ENCODE results near the gene RBM3.
"Not testable (repeated sequence)": the region's sequence is repeated elsewhere in the genome, so short reads cannot be mapped to it uniquely, and the experiment has no call there.

The RBM3 gene

DNA sequence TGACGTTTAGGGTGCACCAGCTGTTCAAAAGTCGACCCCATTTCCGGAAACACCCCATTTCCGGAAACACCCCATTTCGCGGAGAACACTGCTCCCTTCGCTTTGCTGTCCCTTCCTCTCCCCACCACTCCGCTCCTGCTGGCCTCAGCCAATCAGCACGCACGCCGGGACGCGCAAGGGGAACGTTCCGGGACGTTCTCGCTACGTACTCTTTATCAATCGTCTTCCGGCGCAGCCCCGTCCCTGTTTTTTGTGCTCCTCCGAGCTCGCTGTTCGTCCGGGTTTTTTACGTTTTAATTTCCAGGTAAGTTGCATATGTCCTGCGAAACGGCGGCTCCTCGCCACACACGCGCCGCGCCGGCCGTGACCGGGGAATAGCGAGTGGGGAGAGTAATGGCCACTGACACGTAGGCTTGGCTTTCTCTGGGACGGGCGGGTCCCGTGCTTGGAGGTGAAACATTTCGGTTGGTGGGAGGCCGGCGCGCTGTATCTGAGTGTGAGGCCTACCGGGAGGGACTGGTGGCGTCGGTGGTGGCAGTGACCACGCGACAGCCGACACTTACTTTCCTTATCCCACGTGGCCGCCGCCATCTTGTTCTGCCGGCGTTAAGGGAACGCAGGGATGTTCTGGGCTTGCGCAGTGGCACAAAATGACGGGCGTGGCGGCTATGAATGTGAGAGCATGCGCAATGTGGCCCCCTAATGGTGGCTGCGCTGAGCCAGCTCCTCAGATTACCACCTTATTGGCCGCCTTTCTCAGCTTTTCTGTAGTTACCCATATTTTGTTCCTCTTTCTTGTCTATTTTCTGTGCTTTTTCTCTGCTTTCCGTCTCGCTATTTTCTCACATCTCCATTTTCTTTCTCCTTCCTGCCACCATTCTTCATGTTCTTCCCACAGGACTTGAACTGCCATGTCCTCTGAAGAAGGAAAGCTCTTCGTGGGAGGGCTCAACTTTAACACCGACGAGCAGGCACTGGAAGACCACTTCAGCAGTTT, at the start of gene RBM3:
Gene RBM3, plus strand, starts transcription at position 215 of the 997 bp plus-strand sequence. Its CDS starts 697 bp downstream, at position 912.
- peak; percentile 96 for DNase-seq

DNA sequence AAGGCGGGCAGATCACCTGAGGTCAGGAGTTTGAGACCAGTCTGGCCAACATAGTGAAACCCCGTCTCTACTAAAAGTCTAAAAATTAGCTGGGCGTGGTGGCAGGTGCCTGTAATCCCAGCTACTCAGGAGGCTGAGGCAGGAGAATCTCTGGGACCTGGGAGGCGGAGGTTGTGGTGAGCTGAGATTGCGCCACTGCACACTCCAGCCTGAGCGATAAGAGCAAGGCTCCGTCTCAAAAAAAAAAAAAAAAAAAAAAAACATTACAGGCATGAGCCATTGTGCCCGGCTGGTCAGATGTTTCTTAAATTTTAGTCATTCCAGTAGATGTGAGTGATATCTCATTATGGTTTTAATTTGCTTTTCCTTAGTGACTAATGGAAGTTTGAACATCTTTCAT, 48.4 kb upstream of the RBM3 start:
- DNase-seq, result not testable (repeated sequence)

DNA sequence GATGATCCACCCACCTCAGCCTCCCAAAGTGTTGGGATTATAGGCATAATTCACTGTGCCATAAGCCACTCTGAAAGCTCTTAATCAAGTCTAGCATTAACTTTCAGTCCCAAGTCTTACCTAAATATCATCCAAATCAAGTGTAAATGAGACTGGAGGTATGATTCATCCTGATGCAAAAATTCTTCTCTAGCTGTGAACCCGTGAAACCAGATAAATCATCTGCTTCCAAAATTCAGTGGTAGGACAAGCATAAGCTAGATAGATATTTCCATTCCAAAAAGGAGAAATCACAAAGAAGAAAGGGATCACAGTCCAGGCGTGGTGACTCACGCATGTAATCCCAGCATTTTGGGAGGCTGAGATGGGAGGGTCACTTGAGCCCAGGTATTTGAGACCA, 43.5 kb upstream of the RBM3 start:
- no peak for DNase-seq

DNA sequence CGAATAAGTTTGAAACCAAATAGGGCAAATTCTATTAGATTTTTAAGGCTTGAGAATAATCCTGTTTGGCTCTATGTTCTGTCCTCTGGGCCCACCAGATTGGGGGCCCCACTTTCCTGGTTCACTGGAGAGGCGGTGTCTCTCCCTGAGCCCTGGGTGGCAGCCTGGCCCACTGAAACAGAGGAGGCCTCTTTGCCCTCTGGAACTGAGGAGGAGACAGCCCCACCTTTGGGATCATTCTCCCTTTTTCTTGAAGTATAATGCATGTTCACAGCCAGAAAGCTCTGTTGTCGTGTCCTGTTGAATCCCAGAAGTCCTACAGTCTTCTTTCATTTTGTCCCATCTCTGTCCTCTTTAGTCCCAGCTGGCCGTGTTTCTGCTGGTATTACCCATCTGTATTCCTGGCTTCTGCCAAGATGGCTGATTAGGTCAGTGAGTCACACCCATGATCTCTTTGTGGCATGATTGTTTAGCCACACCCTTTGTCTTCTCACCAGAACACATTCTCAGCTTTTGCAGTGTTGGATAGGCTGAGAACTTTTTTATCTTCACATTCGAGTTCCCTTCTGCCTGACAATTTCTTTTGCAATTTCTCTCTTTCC, 42.8 kb upstream of the RBM3 start:
- peak in 1 of 2 donors; percentile 41 for DNase-seq

DNA sequence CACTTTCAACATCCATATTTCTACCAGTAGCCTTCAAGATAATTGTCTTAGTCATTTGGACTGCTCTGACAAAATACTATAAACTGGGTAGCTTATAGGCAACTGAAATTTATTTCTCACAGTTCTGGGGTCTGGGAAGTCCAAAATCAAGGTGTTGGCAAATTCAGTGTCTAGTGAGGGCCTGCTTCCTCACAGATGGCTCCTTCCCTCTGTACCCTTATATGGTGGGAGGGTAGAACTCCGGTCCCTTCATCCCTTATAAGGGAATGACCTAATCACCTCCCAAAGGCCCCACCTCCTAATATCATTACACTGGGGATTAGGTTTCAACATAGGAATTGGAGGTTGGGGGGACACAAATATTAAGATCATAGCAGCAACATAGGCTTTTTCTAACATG, 42.1 kb upstream of the RBM3 start:
- no peak for DNase-seq

DNA sequence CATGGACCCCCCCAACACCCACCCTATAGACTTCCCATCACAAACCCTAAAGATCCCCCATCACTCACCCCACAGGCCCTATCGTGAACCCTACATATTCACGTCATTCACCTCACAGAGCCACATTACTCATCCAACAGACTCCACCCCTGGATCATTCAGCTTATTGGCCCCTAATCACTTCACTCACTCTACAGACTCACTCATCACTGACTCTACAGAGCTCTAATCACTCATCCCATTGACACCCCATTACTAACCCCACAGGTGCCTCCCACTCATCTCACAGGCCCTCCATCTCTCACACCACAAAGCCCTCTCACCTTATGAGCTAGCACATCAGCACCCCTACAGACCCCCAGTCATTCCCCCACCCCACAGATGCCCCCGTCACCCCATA, 41.1 kb upstream of the RBM3 start:
- DNase-seq, result no peak

DNA sequence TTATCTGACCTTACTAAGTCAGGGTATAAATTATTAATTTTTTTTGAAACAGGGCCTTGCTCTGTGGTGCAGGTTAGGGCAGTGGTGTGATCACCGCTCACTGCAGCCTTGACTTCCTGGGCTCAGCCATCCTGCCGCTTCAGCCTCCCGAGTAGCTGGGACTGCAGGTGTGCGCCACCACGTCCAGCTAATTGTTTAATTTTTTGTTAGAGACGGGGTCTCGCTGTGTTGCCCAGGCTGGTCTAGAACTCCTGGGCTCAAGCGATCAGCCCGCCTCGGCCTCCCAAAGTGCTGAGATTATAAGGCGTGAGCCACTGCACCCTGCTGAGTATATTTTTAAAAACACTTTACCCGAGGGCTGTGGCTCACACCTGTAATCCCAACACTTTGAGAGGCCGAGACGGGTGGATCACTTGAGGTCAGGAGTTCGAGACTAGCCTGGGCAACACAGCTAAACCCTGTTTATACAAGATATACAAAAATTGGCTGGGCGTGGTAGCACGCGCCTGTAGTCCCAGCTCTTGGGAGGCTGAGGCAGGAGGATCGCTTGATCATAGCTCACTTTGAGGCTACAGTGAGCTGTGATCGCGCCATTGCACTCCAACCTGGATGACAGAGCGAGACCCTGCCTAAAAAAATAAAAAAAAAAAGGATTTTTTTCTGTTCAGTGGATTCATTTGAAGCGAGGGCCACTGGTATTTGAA, 35.5 kb upstream of the RBM3 start:
- no peak for DNase-seq

DNA sequence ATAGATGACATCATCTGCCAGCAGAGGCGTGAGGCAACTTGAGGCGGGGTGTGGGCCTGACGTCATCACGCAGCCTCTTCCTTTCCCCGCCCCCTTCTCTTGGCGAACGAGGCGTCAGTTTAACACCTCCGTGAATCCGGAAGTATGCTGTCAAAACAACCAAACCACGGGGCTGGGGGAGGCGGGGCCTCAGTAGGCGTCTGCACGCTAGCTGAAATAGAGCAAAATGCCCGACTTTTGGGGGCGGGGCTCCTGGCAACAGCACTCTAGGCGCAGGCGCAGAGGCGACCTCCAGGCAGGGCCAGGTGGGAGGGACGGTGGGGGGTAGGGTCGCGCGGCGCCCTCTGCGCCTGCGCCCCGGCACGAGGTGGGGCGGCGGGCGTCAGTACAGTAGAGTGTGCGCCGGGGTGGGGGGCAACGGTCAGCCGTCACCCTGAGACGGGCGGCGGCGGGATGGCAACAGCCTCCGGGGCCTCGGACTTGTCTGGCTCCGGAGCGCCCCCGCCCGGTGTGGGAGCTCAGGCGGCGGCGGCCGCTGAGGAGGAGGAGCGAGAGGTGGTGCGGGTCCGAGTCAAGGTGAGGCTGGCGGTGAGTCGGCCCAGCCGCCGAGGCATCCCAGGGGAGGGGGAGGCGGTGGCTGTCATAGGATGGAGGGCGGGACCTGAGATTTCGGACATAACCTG, 34.8 kb upstream of the RBM3 start, which contains the start of gene TBC1D25:
Gene TBC1D25, plus strand, starts transcription at position 370 of the 683 bp plus-strand sequence. Its CDS starts 84 bp downstream, at position 454.
- peak; percentile 98 to 99 for DNase-seq

DNA sequence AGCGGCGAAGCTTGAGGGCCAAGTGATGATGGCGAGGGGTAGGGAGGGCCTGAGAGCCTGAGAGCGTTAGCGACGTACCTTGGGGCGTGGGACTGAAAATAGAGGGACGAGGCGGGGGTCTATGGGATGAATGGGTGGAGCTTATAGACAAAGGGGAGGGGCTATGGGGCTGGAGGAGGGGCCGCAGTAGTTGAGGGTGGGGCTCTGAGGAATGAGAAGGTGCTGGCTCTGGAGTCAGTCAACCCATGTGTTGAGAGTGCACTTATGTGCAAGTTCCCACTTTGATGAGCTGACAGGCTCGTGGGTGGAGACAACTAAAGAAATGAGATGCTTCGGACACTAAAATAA, 34.3 kb upstream of the RBM3 start:
- peak; percentile 71 to 78 for DNase-seq

DNA sequence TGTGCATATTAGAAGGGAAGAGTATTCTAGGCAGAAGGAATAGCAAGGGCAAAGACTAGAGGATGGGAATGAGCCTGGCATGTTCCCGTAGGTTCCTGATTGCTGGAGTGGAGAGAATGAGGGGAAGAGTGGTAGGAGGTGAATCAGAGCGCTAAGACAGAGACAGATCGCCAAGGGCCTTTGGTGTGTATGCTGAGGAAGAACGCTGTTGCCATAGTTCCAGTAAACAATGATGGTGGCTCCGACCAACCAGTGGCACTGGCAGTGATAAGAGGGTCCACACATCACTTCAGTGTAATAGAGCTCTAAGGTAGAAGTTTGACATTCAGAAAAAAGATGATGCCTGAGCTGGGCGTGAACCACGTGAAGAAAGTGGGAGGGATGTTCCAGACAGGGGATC, 33.8 kb upstream of the RBM3 start:
- peak in 1 of 2 donors; percentile 29 for DNase-seq

DNA sequence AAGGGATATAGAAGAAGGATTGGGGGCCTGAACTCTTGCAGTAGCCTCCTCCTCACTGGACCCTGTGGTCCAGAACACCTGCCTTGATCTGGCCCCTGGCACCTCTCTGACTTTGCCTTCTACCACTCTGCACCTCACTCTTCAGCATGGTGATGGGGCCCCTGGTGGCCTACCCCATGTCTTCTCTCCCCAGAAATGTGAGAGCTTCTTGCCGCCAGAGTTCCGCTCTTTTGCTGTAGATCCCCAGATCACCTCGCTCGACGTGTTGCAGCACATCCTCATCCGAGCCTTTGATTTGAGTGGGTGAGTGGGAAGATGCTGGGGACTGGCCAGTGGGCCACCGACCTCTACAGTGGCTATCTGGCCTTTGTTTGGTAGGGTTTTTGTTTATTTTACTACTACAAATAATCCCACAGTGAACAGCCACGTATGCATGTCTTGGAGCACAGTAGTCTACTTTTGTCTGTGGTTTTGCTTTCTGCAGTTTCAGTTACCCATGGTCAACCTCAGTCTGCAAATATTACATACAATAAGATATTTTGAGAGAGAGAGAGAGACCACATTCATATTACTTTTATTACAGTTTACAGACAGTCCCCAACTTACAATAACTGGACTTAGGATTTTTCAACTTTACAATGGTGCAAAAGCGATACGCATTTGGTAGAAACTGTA, 33.0 kb upstream of the RBM3 start:
- DNase-seq, result no peak

DNA sequence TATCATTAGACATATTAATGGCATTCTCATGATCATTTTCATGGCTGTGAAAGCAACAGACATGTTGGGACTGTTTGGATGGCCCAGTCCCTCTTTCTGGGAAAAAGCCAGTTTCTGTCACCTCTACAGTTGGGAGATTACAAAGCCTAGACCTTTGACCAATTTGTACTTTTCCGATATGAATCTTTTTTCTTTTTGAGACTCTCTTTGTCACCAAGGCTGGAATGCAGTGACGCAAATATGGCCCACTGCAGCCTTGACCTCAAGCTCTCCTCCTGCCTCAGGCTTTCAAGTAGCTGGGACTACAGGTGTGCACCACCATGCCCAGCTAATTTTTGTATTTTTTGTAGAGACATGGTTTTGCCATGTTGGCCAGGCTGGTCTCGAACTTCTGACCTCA, 25.4 kb upstream of the RBM3 start:
- no peak for DNase-seq

DNA sequence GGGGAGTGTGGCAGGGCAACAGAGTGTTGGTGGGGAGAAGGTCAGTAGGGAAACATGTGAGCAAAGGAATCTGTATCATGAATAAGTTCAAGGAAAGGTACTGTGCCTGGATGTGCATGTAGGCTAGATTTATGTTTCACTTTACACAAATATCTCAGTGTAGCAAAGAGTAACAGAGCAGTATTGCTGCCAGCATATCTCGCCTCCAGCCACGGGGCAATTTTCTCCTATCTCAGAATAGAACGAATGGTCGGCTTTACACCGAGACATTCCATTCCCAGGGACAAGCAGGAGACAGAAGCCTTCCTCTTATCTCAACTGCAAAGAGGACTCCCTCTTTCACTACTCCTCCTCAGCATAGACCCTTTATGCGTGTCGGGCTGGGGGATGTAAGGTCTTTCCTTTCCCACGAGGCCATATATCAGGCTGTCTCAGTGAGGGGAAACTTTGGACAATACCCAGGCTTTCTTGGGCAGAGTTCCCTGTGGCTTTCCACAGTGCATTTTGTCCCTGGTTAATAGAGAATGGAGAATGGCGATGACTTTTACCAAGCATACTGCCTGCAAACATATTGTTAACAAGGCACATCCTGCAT, 18.5 kb upstream of the RBM3 start:
- not testable (repeated sequence) for DNase-seq

DNA sequence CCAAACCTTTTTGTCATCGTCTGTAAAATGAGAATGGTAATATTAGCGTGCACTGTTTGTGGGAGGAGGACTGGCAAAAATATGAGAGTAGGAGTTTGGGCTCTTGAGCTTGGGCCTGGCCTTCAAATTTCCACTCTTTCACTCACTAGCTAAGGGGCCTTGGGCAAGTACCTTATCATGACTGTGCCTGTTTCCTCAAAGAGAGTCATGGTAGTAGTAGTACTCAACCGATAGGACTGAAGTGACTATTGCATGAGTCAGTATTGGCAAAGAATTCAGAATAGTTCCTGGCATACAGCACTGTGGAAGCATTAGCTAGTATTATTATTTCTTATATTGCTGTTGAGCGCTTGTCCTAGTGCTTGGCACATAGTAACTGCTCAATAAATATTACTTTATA, 16.0 kb upstream of the RBM3 start:
- DNase-seq, result no peak

DNA sequence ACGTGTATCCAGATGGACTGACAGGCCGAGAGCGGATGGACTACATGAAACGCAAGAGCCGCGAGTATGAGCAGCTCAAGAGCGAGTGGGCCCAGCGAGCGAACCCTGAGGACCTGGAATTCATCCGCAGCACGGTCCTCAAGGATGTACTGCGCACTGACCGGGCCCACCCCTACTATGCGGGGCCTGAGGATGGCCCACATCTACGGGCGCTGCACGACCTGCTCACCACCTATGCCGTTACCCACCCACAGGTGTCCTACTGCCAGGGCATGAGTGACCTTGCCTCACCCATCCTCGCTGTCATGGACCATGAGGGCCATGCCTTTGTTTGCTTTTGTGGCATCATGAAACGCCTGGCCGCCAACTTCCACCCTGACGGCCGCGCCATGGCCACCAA, 14.6 kb upstream of the RBM3 start:
- DNase-seq, result no peak

DNA sequence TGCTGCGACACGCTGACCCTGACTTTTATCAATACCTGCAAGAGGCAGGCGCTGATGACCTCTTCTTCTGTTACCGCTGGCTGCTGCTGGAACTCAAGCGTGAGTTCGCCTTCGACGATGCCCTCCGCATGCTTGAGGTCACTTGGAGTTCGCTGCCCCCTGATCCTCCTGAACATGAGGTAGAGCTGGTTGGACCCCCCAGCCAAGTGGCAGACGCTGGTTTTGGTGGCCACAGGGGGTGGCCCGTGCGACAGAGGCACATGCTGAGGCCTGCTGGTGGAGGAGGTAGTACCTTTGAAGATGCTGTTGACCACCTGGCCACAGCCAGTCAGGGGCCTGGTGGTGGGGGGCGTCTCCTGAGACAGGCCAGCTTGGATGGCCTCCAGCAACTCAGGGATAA, 14.2 kb upstream of the RBM3 start:
- no peak for DNase-seq

DNA sequence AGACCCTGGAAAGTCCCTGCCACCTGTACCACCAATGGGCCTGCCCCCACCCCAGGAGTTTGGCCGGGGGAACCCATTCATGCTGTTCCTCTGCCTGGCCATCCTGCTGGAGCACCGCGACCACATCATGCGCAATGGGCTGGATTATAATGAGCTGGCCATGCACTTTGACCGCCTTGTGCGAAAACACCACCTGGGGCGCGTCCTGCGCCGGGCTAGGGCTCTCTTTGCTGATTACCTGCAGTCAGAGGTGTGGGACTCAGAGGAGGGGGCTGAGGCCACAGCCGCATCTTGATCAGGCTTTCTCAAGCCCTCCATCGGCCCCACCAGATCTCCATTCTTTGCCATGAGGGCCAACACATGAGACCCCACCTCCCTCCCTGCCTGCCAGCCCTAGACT, 13.6 kb upstream of the RBM3 start:
- no peak for DNase-seq

DNA sequence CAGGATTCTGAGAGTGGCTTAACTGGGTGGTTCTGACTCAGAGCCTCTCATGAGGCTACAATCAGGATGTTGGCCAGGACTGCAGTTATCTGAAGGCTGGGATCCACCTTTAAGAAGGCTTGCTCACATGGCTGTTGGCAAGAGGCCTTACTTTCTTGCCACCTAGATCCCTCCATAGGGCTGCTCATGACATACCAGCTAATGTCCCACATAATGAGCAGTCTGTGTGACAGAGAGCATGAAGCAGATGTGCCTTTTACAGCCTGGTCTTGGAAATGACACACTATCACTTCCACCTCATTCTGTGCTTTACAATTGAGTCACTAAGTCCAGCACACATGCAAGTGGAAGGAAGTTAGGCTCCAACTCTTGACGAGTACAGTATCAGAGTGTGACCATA, 4.3 kb upstream of the RBM3 start:
- no peak for DNase-seq

DNA sequence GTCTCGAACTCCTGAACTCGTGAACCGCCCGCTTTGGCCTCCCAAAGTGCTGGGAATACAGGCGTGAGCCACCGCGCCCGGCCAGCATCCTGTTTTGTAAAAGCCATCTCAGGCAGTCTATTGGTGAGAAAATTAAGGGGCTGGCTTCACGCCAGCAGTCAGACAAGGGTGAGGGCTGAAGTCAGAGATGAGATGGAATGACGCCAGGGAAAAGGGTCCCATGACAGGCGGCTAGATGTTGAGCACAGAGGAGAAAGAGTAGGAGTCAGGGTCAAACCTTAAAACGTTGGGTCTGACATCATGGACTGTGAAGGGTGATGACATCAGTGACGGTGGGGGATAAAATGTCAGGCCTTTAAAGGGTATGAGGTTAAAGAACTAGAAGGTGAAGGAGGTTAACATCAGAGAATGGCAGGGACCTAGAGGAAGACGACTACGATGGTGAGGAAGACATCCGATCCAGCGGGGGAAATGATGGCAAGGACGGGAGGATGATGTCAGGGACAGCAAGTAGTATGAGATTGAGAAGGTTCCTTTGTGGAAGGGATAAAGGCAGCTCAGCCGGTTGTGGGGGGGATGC, 504 bp upstream of the RBM3 start:
- peak in 1 of 2 donors; percentile 63 for DNase-seq

DNA sequence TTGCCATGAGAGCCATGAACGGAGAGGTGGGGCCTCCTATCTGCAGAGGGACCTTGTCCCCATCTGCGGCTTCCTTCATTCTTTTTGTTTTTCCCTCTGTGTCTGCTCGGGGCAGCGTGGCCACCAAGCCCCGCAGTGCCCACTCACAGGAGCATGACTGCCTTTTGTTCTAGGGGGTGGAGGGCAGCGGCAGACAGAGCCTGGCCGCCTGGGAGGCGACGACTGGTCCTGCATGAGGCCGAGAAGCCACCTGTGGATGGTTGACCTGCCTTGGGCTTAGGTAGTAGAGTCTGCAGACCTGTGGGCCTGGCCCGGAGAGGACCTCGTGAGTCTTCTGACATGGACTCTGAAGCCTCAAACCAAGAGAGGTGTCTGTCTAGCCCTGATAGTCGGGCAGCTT, 1.4 kb downstream of the RBM3 start:
- DNase-seq, result no peak

DNA sequence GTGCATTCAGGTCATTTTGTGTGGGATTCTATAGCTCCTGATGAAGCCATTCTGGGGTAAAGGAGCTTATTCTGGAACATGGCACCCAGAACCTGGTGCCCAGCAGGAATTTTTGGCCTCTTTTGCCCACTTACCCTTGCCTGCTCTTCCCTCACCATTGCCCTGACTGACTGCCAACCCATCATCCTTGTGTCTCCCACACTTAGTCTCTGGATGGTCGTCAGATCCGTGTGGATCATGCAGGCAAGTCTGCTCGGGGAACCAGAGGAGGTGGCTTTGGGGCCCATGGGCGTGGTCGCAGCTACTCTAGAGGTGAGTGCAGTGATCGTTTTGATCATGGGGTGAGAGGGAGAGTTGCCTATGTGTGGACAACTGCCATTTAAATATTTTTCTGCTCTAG, 1.8 kb downstream of the RBM3 start:
- no peak for DNase-seq
